HG02884 (cell line): ENCODE measurements around the gene RNF41.
A peak's percentile ranks its signal among the peaks of the same experiment; 100 is the strongest.
"Not testable (repeated sequence)": the region's sequence is repeated elsewhere in the genome, so short reads cannot be mapped to it uniquely, and the experiment has no call there.

Experiments
- ATAC-seq: cut with Tn5 transposase; IDR thresholded peaks from one replicate; pipeline ENCODE4 v1.9.1; 2021; ENCODE audit warnings: mild to moderate bottlenecking, moderate library complexity; ENCODE audit not compliant: unreplicated experiment

Gene RNF41

GRCh38 chr12:56178347-56178746 lies 43.4 kb downstream of the RNF41 start:
- no peak for ATAC-seq

GRCh38 chr12:56172839-56173238 lies 48.9 kb downstream of the RNF41 start:
- ATAC-seq: no peak

- ATAC-seq: no peak
Observed at GRCh38 chr12:56169229-56169759, 52.4 kb downstream of the RNF41 start.

GRCh38 chr12:56165369-56165768 lies 56.4 kb downstream of the RNF41 start:
- no peak for ATAC-seq

- ATAC-seq: no peak
Observed at GRCh38 chr12:56164345-56164729, 57.4 kb downstream of the RNF41 start.

- ATAC-seq: no peak
Observed at GRCh38 chr12:56163533-56164344, 58.0 kb downstream of the RNF41 start.

GRCh38 chr12:56162468-56163290 lies 59.0 kb downstream of the RNF41 start:
- ATAC-seq: no peak

- no peak for ATAC-seq
Observed at GRCh38 chr12:56161690-56162351, 59.9 kb downstream of the RNF41 start.

- no peak for ATAC-seq
Observed at GRCh38 chr12:56160894-56161689, 60.6 kb downstream of the RNF41 start.

GRCh38 chr12:56160193-56160763 lies 61.4 kb downstream of the RNF41 start:
- no peak for ATAC-seq

- ATAC-seq: no peak
Observed at GRCh38 chr12:56159482-56160192, 62.1 kb downstream of the RNF41 start.

- ATAC-seq: no peak
Observed at GRCh38 chr12:56158926-56159461, 62.7 kb downstream of the RNF41 start.

GRCh38 chr12:56158029-56158925 lies 63.4 kb downstream of the RNF41 start, which contains the start of gene MYL6:
Gene MYL6, plus strand, starts transcription at chr12:56158359. Its CDS starts 43 bp downstream, at chr12:56158402.
- ATAC-seq: peak; percentile 86

GRCh38 chr12:56157201-56158028 lies 64.3 kb downstream of the RNF41 start:
- ATAC-seq: peak; percentile 21

- ATAC-seq: not testable (repeated sequence)
Observed at GRCh38 chr12:56156464-56157200, 65.1 kb downstream of the RNF41 start.

GRCh38 chr12:56155256-56155845 lies 66.4 kb downstream of the RNF41 start:
- no peak for ATAC-seq
